Activated T-cell treated with anti-CD3 and anti-CD28 coated beads, Interleukin-2, amount 50 U/mL, for 48 hours (primary cell): Measurements from ENCODE around the gene ATP8B3.

Experiments used
- DNase-seq, 2 experiments: peaks; one replicate each; pipeline ENCODE4 v3.0.0-alpha.2; 2020

Gene ATP8B3

GRCh38 chr19:1790054-1790792 lies 21.9 kb downstream of the ATP8B3 start:
- DNase-seq: no peak

- DNase-seq: no peak
Observed at GRCh38 chr19:1789261-1790041, 22.6 kb downstream of the ATP8B3 start.

- no peak for DNase-seq
Observed at GRCh38 chr19:1787116-1787515, 25.0 kb downstream of the ATP8B3 start.

GRCh38 chr19:1786668-1787067 lies 25.4 kb downstream of the ATP8B3 start:
- DNase-seq: no peak

- no peak for DNase-seq
Observed at GRCh38 chr19:1785310-1785709, 26.8 kb downstream of the ATP8B3 start.

- DNase-seq: no peak
Observed at GRCh38 chr19:1783874-1784273, 28.2 kb downstream of the ATP8B3 start.

- no peak for DNase-seq
Observed at GRCh38 chr19:1783354-1783753, 28.7 kb downstream of the ATP8B3 start.

GRCh38 chr19:1782521-1782920 lies 29.6 kb downstream of the ATP8B3 start:
- DNase-seq: no peak

- no peak for DNase-seq
Observed at GRCh38 chr19:1780272-1780958, 31.7 kb downstream of the ATP8B3 start.

- no peak for DNase-seq
Observed at GRCh38 chr19:1779574-1779973, 32.5 kb downstream of the ATP8B3 start.

- no peak for DNase-seq
Observed at GRCh38 chr19:1777149-1777548, 34.9 kb downstream of the ATP8B3 start.

- DNase-seq: no peak
Observed at GRCh38 chr19:1776606-1777147, 35.4 kb downstream of the ATP8B3 start.

- DNase-seq: no peak
Observed at GRCh38 chr19:1775951-1776605, 36.0 kb downstream of the ATP8B3 start.

GRCh38 chr19:1774989-1775772 lies 36.9 kb downstream of the ATP8B3 start:
- DNase-seq: peak in 1 of 2 experiments; percentile 63

GRCh38 chr19:1773184-1773583 lies 38.9 kb downstream of the ATP8B3 start:
- DNase-seq: no peak

- no peak for DNase-seq
Observed at GRCh38 chr19:1770866-1771576, 41.1 kb downstream of the ATP8B3 start.

- DNase-seq: no peak
Observed at GRCh38 chr19:1769645-1769985, 42.5 kb downstream of the ATP8B3 start.

GRCh38 chr19:1768918-1769644 lies 43.0 kb downstream of the ATP8B3 start:
- no peak for DNase-seq

GRCh38 chr19:1768248-1768647 lies 43.8 kb downstream of the ATP8B3 start:
- DNase-seq: peak in 1 of 2 experiments; percentile 36

GRCh38 chr19:1767464-1767933 lies 44.6 kb downstream of the ATP8B3 start:
- DNase-seq: peak; percentile 78 to 79
